Liver (tissue), 9 donors: Measurements from ENCODE around the gene FANCE. TPM values are rescaled to one million over a fixed set of nuclear protein-coding genes. Genes with fewer than 3 reads are reported as not detected.

Experiments used
- DNase-seq: peaks from one replicate; pipeline ENCODE4 v3.0.0-alpha.2; 2017; ENCODE audit warnings: low spot score
- H3K27ac ChIP-seq, 2 donors: one replicate each; pipeline ENCODE4 v1.7.0; 2013; ENCODE audit warnings: inconsistent platforms in 2 of 2, low read length in 2 of 2, control low read depth in 1 of 2, low read depth in 1 of 2, mild to moderate bottlenecking in 1 of 2
- H3K27me3 ChIP-seq, 4 donors: one replicate each; pipeline versions ENCODE4 v1.6.1 to v1.7.0; 2013; ENCODE audit warnings: low read length in 3 of 4, inconsistent platforms in 1 of 4, mild to moderate bottlenecking in 1 of 4, moderate library complexity in 1 of 4; ENCODE audit not compliant: control insufficient read depth in 4 of 4, insufficient read depth in 4 of 4
- H3K36me3 ChIP-seq, 4 donors: one replicate each; pipeline versions ENCODE4 v1.6.1 to v1.7.0; 2013; ENCODE audit warnings: low read length in 3 of 4, mild to moderate bottlenecking in 3 of 4, low read depth in 1 of 4, moderate library complexity in 1 of 4; ENCODE audit not compliant: control insufficient read depth in 4 of 4, insufficient read depth in 3 of 4
- H3K4me1 ChIP-seq, 4 donors: one replicate each; pipeline versions ENCODE4 v1.6.1 to v1.7.0; 2013; ENCODE audit warnings: low read length in 3 of 4, mild to moderate bottlenecking in 3 of 4, moderate library complexity in 1 of 4; ENCODE audit not compliant: control insufficient read depth in 4 of 4, insufficient read depth in 4 of 4
- H3K4me3 ChIP-seq, 3 donors: one replicate each; pipeline versions ENCODE4 v1.6.1 to v1.7.0; 2013; ENCODE audit warnings: low read length in 3 of 3, control low read depth in 1 of 3, low read depth in 1 of 3, mild to moderate bottlenecking in 1 of 3
- H3K9ac ChIP-seq, 2 donors: one replicate each; pipeline ENCODE4 v1.7.0; 2013; ENCODE audit warnings: low read length in 2 of 2, mild to moderate bottlenecking in 2 of 2, moderate library complexity in 2 of 2, control low read depth in 1 of 2, low read depth in 1 of 2
- H3K9me3 ChIP-seq, 4 donors: one replicate each; pipeline versions ENCODE4 v1.6.1 to v1.7.0; 2013; ENCODE audit warnings: low read length in 3 of 4; ENCODE audit not compliant: control insufficient read depth in 4 of 4
- ATF3 ChIP-seq: IDR thresholded peaks from 2 replicates; pipeline ENCODE4 v1.6.1; 2016; ENCODE audit warnings: antibody characterized with exemption
- FOXA1 ChIP-seq: IDR thresholded peaks from 2 replicates; pipeline ENCODE4 v1.6.1; 2016; ENCODE audit warnings: antibody characterized with exemption
- FOXA2 ChIP-seq: IDR thresholded peaks from 2 replicates; pipeline ENCODE4 v1.6.1; 2016; ENCODE audit warnings: antibody characterized with exemption
- GABPA ChIP-seq, 2 donors: IDR thresholded peaks in 1 of 2; conservative IDR thresholded peaks in 1 of 2; 2 replicates each; pipeline ENCODE4 v1.6.1; 2016; ENCODE audit warnings: antibody characterized with exemption in 2 of 2, mild to moderate bottlenecking in 1 of 2, moderate library complexity in 1 of 2
- HNF4A ChIP-seq, 2 donors: conservative IDR thresholded peaks; 2 replicates each; pipeline ENCODE4 v1.6.1; 2016; ENCODE audit warnings: antibody characterized with exemption in 2 of 2, mild to moderate bottlenecking in 2 of 2
- MAX ChIP-seq: IDR thresholded peaks from 2 replicates; pipeline ENCODE4 v1.6.1; 2016; ENCODE audit warnings: antibody characterized with exemption
- RAD21 ChIP-seq, 2 donors: IDR thresholded peaks; 2 replicates each; pipeline ENCODE4 v1.6.1; 2016; ENCODE audit warnings: antibody characterized with exemption in 2 of 2, mild to moderate bottlenecking in 2 of 2
- REST ChIP-seq: IDR thresholded peaks from 2 replicates; pipeline ENCODE4 v1.6.1; 2016; ENCODE audit warnings: antibody characterized with exemption, mild to moderate bottlenecking
- RXRA ChIP-seq, 2 donors: IDR thresholded peaks; 2 replicates each; pipeline ENCODE4 v1.6.1; 2017 to 2018; ENCODE audit warnings: antibody characterized with exemption in 2 of 2, mild to moderate bottlenecking in 1 of 2
- TAF1 ChIP-seq: conservative IDR thresholded peaks from 2 replicates; pipeline ENCODE4 v1.6.1; 2016; ENCODE audit warnings: antibody characterized with exemption, mild to moderate bottlenecking
- YY1 ChIP-seq: IDR thresholded peaks from 2 replicates; pipeline ENCODE4 v1.6.1; 2016; ENCODE audit warnings: antibody characterized with exemption, mild to moderate bottlenecking
- WGBS: extraction: QIAGEN DNeasy Blood & Tissue Kit; methylation state at CpG from one replicate; pipeline ENCODE4 v1.1.7; 2013; 5-methylcytosine and 5-hydroxymethylcytosine counted together
- polyA plus RNA-seq, 2 donors: library from polyadenylated mRNA; stranded (reverse) in 1 of 2; unstranded in 1 of 2; fragments of 200-250 nt in 1 of 2; fragments of >200 nt in 1 of 2; fragmentation: Nextera tagmentation in 1 of 2; extraction: Ambion mirVana in 1 of 2; gene quantifications; one replicate each; pipeline versions ENCODE4 v1.2.1 to v1.2.3, GENCODE V29; 2013 to 2015
- total RNA-seq, 2 donors: library from RNA; depleted of rRNA; stranded (reverse); fragments of >200 nt; gene quantifications; one replicate each; pipeline ENCODE4 v1.2.3, GENCODE V29; 2014
- donor health status: healthy.
- donor health status: healthy.
- donor health status: healthy.
- donor health status: healthy.
- donor health status: healthy.

FANCE gene
- total and polyA plus RNA-seq, 4 donors: 0.11 to 4.2 (median 0.79) TPM

GRCh38 chr6:35475573-35475972 lies 23.4 kb downstream of the FANCE start:
- Histone ChIP-seq H3K9ac (no peak overlapping the region), H3K4me3 (no peak overlapping the region), H3K9me3 (no peaks in the 10 kb centered on the region), H3K27ac (no peak overlapping the region), H3K27me3 (no peaks in the 10 kb centered on the region), H3K36me3 (peaks cover 5 to 49% (median 15%) of the 10 kb centered on the region in 4 donors), H3K4me1 (peaks cover 0 to 11% (median 8%) of the 10 kb centered on the region in 4 donors)
- 85% methylated on average over 4 of the region's 4 CpGs for WGBS
- TF ChIP-seq GABPA (IDR thresholded peaks at IDR 0.05 in 1 of 2, conservative IDR thresholded peaks at IDR 0.05 in 1 of 2): no peak
- DNase-seq: no peak

GRCh38 chr6:35476004-35476403 lies 23.9 kb downstream of the FANCE start:
- 90% methylated on average over 14 of the region's 14 CpGs for WGBS
- H3K36me3 ChIP-seq: peaks cover 5 to 45% (median 11%) of the 10 kb centered on the region in 4 donors

GRCh38 chr6:35477028-35477427 lies 24.9 kb downstream of the FANCE start:
- no peak overlapping the region for H3K27ac ChIP-seq
- H3K27me3 ChIP-seq: no peaks in the 10 kb centered on the region
- H3K9ac ChIP-seq: no peak overlapping the region
- no peak overlapping the region for H3K4me3 ChIP-seq
- H3K4me1 ChIP-seq: peaks cover 0 to 13% (median 9%) of the 10 kb centered on the region in 4 donors
- H3K9me3 ChIP-seq: no peaks in the 10 kb centered on the region
- TF ChIP-seq GABPA (IDR thresholded peaks at IDR 0.05 in 1 of 2, conservative IDR thresholded peaks at IDR 0.05 in 1 of 2) (no peak), MAX (no peak), REST (no peak), YY1 (no peak), FOXA1 (no peak), FOXA2 (no peak), RXRA (IDR thresholded peaks at IDR 0.05) (no peak)
- peaks cover 3 to 38% (median 6%) of the 10 kb centered on the region in 4 donors for H3K36me3 ChIP-seq
- 88% methylated on average over 8 of the region's 8 CpGs for WGBS
- DNase-seq: no peak

More at GRCh38 chr6:35476004-35476403, 23.9 kb downstream of the FANCE start:
- Histone ChIP-seq H3K4me1 (peaks cover 0 to 8% (median 8%) of the 10 kb centered on the region in 4 donors), H3K27me3 (no peaks in the 10 kb centered on the region), H3K9ac (no peak overlapping the region), H3K27ac (no peak overlapping the region), H3K9me3 (no peaks in the 10 kb centered on the region), H3K4me3 (no peak overlapping the region)
- TF ChIP-seq HNF4A (conservative IDR thresholded peaks at IDR 0.05) (no peak), YY1 (no peak), RAD21 (IDR thresholded peaks at IDR 0.05) (no peak), TAF1 (no peak), ATF3 (no peak)
- DNase-seq: no peak
